Endodermal cell (in vitro differentiated cells): ENCODE measurements around the gene NCOA6. TPM values are rescaled to one million over a fixed set of nuclear protein-coding genes. Genes with fewer than 3 reads are reported as not detected.

Experiments
- DNase-seq: peaks from one replicate; pipeline ENCODE4 v3.0.0-alpha.2; 2017
- H3K27ac ChIP-seq: 2 replicates; pipeline ENCODE4 v1.5.1; 2013; ENCODE audit warnings: mild to moderate bottlenecking, low read depth, low read length, moderate library complexity
- H3K27me3 ChIP-seq: 2 replicates; pipeline ENCODE4 v1.6.1; 2013; ENCODE audit warnings: mild to moderate bottlenecking, low read length, moderate library complexity; ENCODE audit not compliant: insufficient read depth, control insufficient read depth, poor library complexity, severe bottlenecking
- H3K36me3 ChIP-seq: 2 replicates; pipeline ENCODE4 v1.7.0; 2013; ENCODE audit warnings: mild to moderate bottlenecking, low read length, moderate library complexity; ENCODE audit not compliant: control insufficient read depth, insufficient read depth
- H3K4me1 ChIP-seq: one replicate; pipeline ENCODE4 v1.7.0; 2013; ENCODE audit warnings: low read length; ENCODE audit not compliant: control insufficient read depth, insufficient read depth
- H3K4me3 ChIP-seq: 2 replicates; pipeline ENCODE4 v1.5.1; 2013; ENCODE audit warnings: mild to moderate bottlenecking, low read length, moderate library complexity
- H3K9ac ChIP-seq: 2 replicates; pipeline ENCODE4 v1.6.1; 2013; ENCODE audit warnings: mild to moderate bottlenecking, low read length, moderate library complexity; ENCODE audit not compliant: poor library complexity, severe bottlenecking; ENCODE audit errors: extremely low read depth
- H3K9me3 ChIP-seq: 2 replicates; pipeline ENCODE4 v1.6.1; 2013; ENCODE audit warnings: mild to moderate bottlenecking, low read length, moderate library complexity; ENCODE audit not compliant: control insufficient read depth
- H3K27ac Mint-ChIP-seq: 2 replicates; pipeline ENCODE4 v1.8.0; 2020; ENCODE audit warnings: mixed read lengths
- H3K27me3 Mint-ChIP-seq: 2 replicates; pipeline ENCODE4 v1.8.0; 2021; ENCODE audit warnings: mild to moderate bottlenecking, mixed read lengths; ENCODE audit not compliant: insufficient read depth
- H3K36me3 Mint-ChIP-seq: 2 replicates; pipeline ENCODE4 v1.8.0; 2020; ENCODE audit warnings: low read depth, mixed read lengths
- H3K4me1 Mint-ChIP-seq: 2 replicates; pipeline ENCODE4 v1.8.0; 2020; ENCODE audit warnings: mixed read lengths
- H3K4me3 Mint-ChIP-seq: 2 replicates; pipeline ENCODE4 v1.8.0; 2020; ENCODE audit warnings: mild to moderate bottlenecking, moderate library complexity, mixed read lengths
- H3K9me3 Mint-ChIP-seq: 2 replicates; pipeline ENCODE4 v1.8.0; 2020; ENCODE audit warnings: mild to moderate bottlenecking, mixed read lengths
- CTCF ChIP-seq: fragments of 200-600 bp; sonication (generic); conservative IDR thresholded peaks from 2 replicates; pipeline ENCODE4 v1.5.0; 2021; ENCODE audit warnings: antibody characterized with exemption, mild to moderate bottlenecking
- WGBS, 2 experiments: methylation state at CpG; one replicate each; pipeline versions ENCODE4 v1.1.5 to v1.1.7; 2013; ENCODE audit warnings: missing lambda C conversion rate in 2 of 2, mixed read lengths in 1 of 2; ENCODE audit not compliant: insufficient coverage in 1 of 2, insufficient read length in 1 of 2; 5-methylcytosine and 5-hydroxymethylcytosine counted together
- total RNA-seq, 2 donors: library from RNA; stranded (reverse); fragmentation: NEBNext Ultra II Directional in 1 of 2; extraction: Animal tissue kit (Norgen Biotek cat#: 25700) in 1 of 2; gene quantifications; 2 replicates in 1 of 2; 3 replicates in 1 of 2; pipeline ENCODE4 v1.2.1, GENCODE V29; 2021

The NCOA6 gene
- total RNA-seq, 2 donors from 2014 or later: 27.1 to 37.4 TPM

- H3K4me3 Mint-ChIP-seq: no peak overlapping the region
Measured at GRCh38 chr20:34713194-34713943, 112.1 kb downstream of the NCOA6 start.

GRCh38 chr20:34712525-34713192 lies 112.8 kb downstream of the NCOA6 start:
- no peaks in the 10 kb centered on the region for H3K9me3 ChIP-seq
- H3K27me3 ChIP-seq: peaks cover 16% of the 10 kb centered on the region
- no peak overlapping the region for H3K9ac ChIP-seq
- Mint-ChIP-seq H3K36me3 (peaks cover 40% of the 10 kb centered on the region), H3K4me3 (no peak overlapping the region), H3K27me3 (peaks cover 35% of the 10 kb centered on the region), H3K4me1 (peaks cover 8% of the 10 kb centered on the region), H3K9me3 (no peaks in the 10 kb centered on the region), H3K27ac (no peak overlapping the region)
- no peak overlapping the region for H3K4me3 ChIP-seq
- WGBS, 2 experiments: 92 to 96% methylated on average over 3 to 4 of the region's 5 CpGs
- H3K4me1 ChIP-seq: no peaks in the 10 kb centered on the region
- peaks cover 28% of the 10 kb centered on the region for H3K36me3 ChIP-seq
- TF ChIP-seq CTCF: no peak
- no peak for DNase-seq
- H3K27ac ChIP-seq: no peak overlapping the region

More at GRCh38 chr20:34713194-34713943, 112.1 kb downstream of the NCOA6 start:
- Histone ChIP-seq H3K4me3 (no peak overlapping the region), H3K9ac (no peak overlapping the region), H3K27me3 (peaks cover 16% of the 10 kb centered on the region), H3K9me3 (no peaks in the 10 kb centered on the region), H3K27ac (no peak overlapping the region), H3K36me3 (peaks cover 35% of the 10 kb centered on the region), H3K4me1 (no peaks in the 10 kb centered on the region)
- Mint-ChIP-seq H3K36me3 (peaks cover 43% of the 10 kb centered on the region), H3K9me3 (no peaks in the 10 kb centered on the region), H3K4me1 (peaks cover 6% of the 10 kb centered on the region), H3K27ac (no peak overlapping the region), H3K27me3 (peaks cover 28% of the 10 kb centered on the region)
- TF ChIP-seq CTCF: no peak
- 92 to 100% methylated on average over 1 of the region's 1 CpG for WGBS, 2 experiments
- no peak for DNase-seq

GRCh38 chr20:34711813-34712430 lies 113.5 kb downstream of the NCOA6 start:
- no peak overlapping the region for H3K4me3 Mint-ChIP-seq
- H3K27me3 ChIP-seq: peaks cover 16% of the 10 kb centered on the region
- no peak overlapping the region for H3K27ac ChIP-seq
- peaks cover 39% of the 10 kb centered on the region for H3K27me3 Mint-ChIP-seq
- no peak for TF ChIP-seq CTCF
- H3K27ac Mint-ChIP-seq: no peak overlapping the region
- H3K4me1 Mint-ChIP-seq: peaks cover 8% of the 10 kb centered on the region
- H3K36me3 Mint-ChIP-seq: peaks cover 34% of the 10 kb centered on the region
- no peak overlapping the region for H3K9ac ChIP-seq
- no peaks in the 10 kb centered on the region for H3K4me1 ChIP-seq
- no peak overlapping the region for H3K4me3 ChIP-seq
- no peaks in the 10 kb centered on the region for H3K9me3 ChIP-seq
- peaks cover 27% of the 10 kb centered on the region for H3K36me3 ChIP-seq
- H3K9me3 Mint-ChIP-seq: no peaks in the 10 kb centered on the region
- DNase-seq: no peak
- 100% methylated on average over 2 to 3 of the region's 3 CpGs for WGBS, 2 experiments
